GM23248 (cell line): ENCODE data around the gene EIF2B4. TPM values are rescaled to one million over a fixed set of nuclear protein-coding genes. Genes with fewer than 3 reads are reported as not detected.

Experiments used
- DNase-seq: peaks from one replicate; pipeline ENCODE4 v3.0.0-alpha.2; 2015
- H2AFZ ChIP-seq: fragments of 200-600 bp; sonication (generic); 2 replicates; pipeline ENCODE4 v1.6.1; 2016; ENCODE audit warnings: antibody characterized with exemption
- H3F3A ChIP-seq: fragments of 200-600 bp; sonication (generic); 2 replicates; pipeline ENCODE4 v1.6.1; 2016; ENCODE audit warnings: mild to moderate bottlenecking, antibody characterized with exemption, mixed run types; ENCODE audit not compliant: insufficient read depth
- H3K27ac ChIP-seq: fragments of 200-600 bp; sonication (generic); 2 replicates; pipeline ENCODE4 v1.5.1; 2016; ENCODE audit warnings: mild to moderate bottlenecking
- H3K27me3 ChIP-seq: fragments of 200-600 bp; sonication (generic); replicated peaks from 2 replicates; pipeline ENCODE4 v1.6.1; 2016; ENCODE audit warnings: mild to moderate bottlenecking; ENCODE audit not compliant: insufficient read depth
- H3K36me3 ChIP-seq: fragments of 200-600 bp; sonication (generic); 2 replicates; pipeline ENCODE4 v1.6.1; 2016; ENCODE audit warnings: low read depth, mild to moderate bottlenecking
- H3K4me1 ChIP-seq: fragments of 200-600 bp; sonication (generic); 2 replicates; pipeline ENCODE4 v1.6.1; 2016; ENCODE audit warnings: mild to moderate bottlenecking; ENCODE audit not compliant: insufficient read depth
- H3K4me2 ChIP-seq: fragments of 200-600 bp; sonication (generic); one replicate; pipeline ENCODE4 v1.6.1; 2016; ENCODE audit warnings: mild to moderate bottlenecking; ENCODE audit not compliant: unreplicated experiment
- H3K4me3 ChIP-seq: fragments of 200-600 bp; sonication (generic); 2 replicates; pipeline ENCODE4 v1.5.1; 2016; ENCODE audit warnings: mild to moderate bottlenecking
- H3K79me2 ChIP-seq: fragments of 200-600 bp; sonication (generic); 2 replicates; pipeline ENCODE4 v1.6.1; 2016; ENCODE audit warnings: mild to moderate bottlenecking; ENCODE audit not compliant: insufficient read depth
- H3K9ac ChIP-seq: fragments of 200-600 bp; sonication (generic); 2 replicates; pipeline ENCODE4 v1.6.1; 2016; ENCODE audit warnings: mild to moderate bottlenecking
- H3K9me2 ChIP-seq: fragments of 200-600 bp; sonication (generic); 2 replicates; pipeline ENCODE4 v1.6.1; 2016; ENCODE audit warnings: mixed run types, mild to moderate bottlenecking, moderate library complexity; ENCODE audit not compliant: insufficient read depth
- H3K9me3 ChIP-seq: fragments of 200-600 bp; sonication (generic); one replicate; pipeline ENCODE4 v1.6.1; 2017; ENCODE audit warnings: low read depth
- H4K20me1 ChIP-seq: fragments of 200-600 bp; sonication (generic); 2 replicates; pipeline ENCODE4 v1.6.0; 2016; ENCODE audit not compliant: insufficient read depth
- EZH2 ChIP-seq: fragments of 200-600 bp; sonication (generic); IDR thresholded peaks from 2 replicates; pipeline ENCODE4 v1.6.1; 2018; ENCODE audit warnings: antibody characterized with exemption, mild to moderate bottlenecking; ENCODE audit not compliant: insufficient read depth, poor library complexity, severe bottlenecking
- EZH2phosphoT487 ChIP-seq: fragments of 200-600 bp; sonication (generic); IDR thresholded peaks from 2 replicates; pipeline ENCODE4 v1.6.1; 2018; ENCODE audit warnings: antibody characterized with exemption, moderate library complexity, mild to moderate bottlenecking, low read depth; ENCODE audit not compliant: insufficient read depth
- WGBS, 2 experiments: methylation state at CpG; one replicate each; pipeline ENCODE4 v1.1.6; 2015 to 2017; ENCODE audit warnings: low lambda C conversion rate in 2 of 2, low coverage in 1 of 2; ENCODE audit errors: missing lambda C conversion rate in 2 of 2; 5-methylcytosine and 5-hydroxymethylcytosine counted together
- in situ Hi-C: fragments of 300-500 bp; cut with MboI; formaldehyde crosslinking; loops from 2 replicates; pipeline ENCODE4 v1.15.0; 2020
- polyA plus RNA-seq: library from polyadenylated mRNA; unstranded; fragments of >200 nt; fragmentation: Nextera tagmentation; extraction: Ambion mirVana; gene quantifications from 2 replicates; pipeline ENCODE4 v1.2.1, GENCODE V29; 2016
- total RNA-seq: library from RNA; depleted of rRNA; stranded (reverse); fragments of >200 nt; shearing (Covaris generic); gene quantifications from 2 replicates; pipeline ENCODE4 v1.2.3, GENCODE V29; 2014

Gene EIF2B4
- total and polyA plus RNA-seq, 2 experiments from 2014 or later: 26.6 to 50.1 TPM

- H3K4me1 ChIP-seq: peaks cover 18% of the 10 kb centered on the region
- no peak overlapping the region for H3K4me2 ChIP-seq
- H3K9me2 ChIP-seq: no peaks in the 10 kb centered on the region
- H3K27me3 ChIP-seq: no peaks in the 10 kb centered on the region
- in situ Hi-C loops: no loop called here
- H3K9me3 ChIP-seq: no peaks in the 10 kb centered on the region
- peaks cover 82% of the 10 kb centered on the region for H3K79me2 ChIP-seq
- no peak overlapping the region for H2AFZ ChIP-seq
- 88 to 91% methylated on average over 5 of the region's 5 CpGs for WGBS, 2 experiments
- H3K4me3 ChIP-seq: no peak overlapping the region
- no peaks in the 10 kb centered on the region for H4K20me1 ChIP-seq
- no peak overlapping the region for H3K9ac ChIP-seq
- DNase-seq: no peak
- H3F3A ChIP-seq: peaks cover 23% of the 10 kb centered on the region; the same call in 1 of the 2 replicates
- peaks cover 17% of the 10 kb centered on the region for H3K36me3 ChIP-seq
- TF ChIP-seq EZH2phosphoT487: no peak
- no peak for TF ChIP-seq EZH2
- no peak overlapping the region for H3K27ac ChIP-seq
Observed at GRCh38 chr2:27373567-27373966, 3.4 kb upstream of the EIF2B4 start.

DNA sequence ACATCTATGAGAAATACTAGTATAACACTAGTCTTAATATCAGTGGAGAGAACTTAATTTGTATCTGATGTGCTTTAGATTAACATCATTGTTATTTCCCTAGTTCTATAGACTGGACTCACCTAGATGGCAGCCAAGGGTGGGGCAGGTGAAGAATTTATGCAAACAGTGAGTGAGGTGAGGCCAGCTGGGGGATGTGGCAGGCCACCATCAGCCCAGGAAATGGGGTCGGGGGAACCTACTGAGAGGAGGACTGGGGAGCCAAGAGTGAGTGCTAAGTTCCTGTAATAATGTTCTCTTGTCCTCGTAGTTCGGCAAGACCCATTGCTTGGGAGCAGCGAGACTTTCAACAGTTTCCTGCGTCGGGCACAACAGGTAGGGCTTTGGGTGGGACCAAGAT is 2.8 kb upstream of the EIF2B4 start:
- Histone ChIP-seq H3K9ac (no peak overlapping the region), H3K4me1 (peaks cover 19% of the 10 kb centered on the region), H3K4me3 (no peak overlapping the region), H3K36me3 (peaks cover 21% of the 10 kb centered on the region), H3K79me2 (peaks cover 84% of the 10 kb centered on the region), H3K4me2 (no peak overlapping the region), H3K9me2 (no peaks in the 10 kb centered on the region), H3F3A (peaks cover 23% of the 10 kb centered on the region; the same call in 1 of the 2 replicates), H4K20me1 (no peaks in the 10 kb centered on the region), H3K27me3 (no peaks in the 10 kb centered on the region), H2AFZ (no peak overlapping the region), H3K27ac (no peak overlapping the region), H3K9me3 (no peaks in the 10 kb centered on the region)
- in situ Hi-C loops: no loop called here
- TF ChIP-seq EZH2phosphoT487 (no peak), EZH2 (no peak)
- WGBS, 2 experiments: 85 to 95% methylated on average over 6 of the region's 6 CpGs
- no peak for DNase-seq

DNA sequence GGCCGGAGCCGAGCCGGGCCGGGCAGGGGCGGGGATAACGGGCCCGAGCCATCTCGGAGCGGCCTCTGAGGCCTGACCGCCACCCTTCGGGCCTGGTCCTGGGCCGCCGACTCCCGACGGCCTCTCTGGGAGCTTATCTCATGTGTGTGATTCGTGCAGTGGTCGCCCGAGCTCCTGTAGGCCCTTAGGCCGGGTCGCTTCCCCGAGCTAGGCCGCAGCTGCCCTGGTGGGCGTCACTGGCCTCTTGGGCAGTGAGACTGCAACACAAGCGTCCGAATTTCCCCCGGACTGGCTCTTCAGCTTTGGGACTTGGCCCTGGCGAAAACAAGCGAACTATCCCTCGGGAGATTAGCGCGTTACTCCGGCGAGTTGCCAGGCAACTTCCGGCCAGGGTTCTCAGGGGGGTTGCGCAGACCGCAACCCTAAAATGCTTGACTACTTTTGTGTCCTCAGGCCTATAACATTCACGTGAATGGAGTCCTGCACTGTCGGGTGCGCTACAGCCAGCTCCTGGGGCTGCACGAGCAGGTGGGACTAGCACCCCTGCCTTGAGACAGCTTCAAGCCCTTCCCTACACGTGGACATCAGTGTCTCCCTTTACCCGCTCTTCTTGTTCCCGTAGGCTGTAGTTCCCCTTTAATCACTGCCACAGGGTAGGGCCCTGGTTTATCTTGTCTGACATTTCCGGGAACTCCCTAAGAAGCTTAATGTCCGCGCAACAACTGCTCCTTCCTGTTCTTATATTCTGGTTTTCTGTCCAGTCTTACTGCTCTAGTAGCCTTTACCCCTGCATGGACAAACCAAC is 880 bp upstream of the EIF2B4 start:
- in situ Hi-C loops: no loop called here
- Histone ChIP-seq H3K27ac (peak overlapping the region; percentile 75), H3K4me3 (peak overlapping the region; percentile 95), H2AFZ (peak overlapping the region; percentile 75), H3K4me2 (peak overlapping the region; percentile 98), H3K9me3 (no peaks in the 10 kb centered on the region), H4K20me1 (no peaks in the 10 kb centered on the region), H3K9me2 (no peaks in the 10 kb centered on the region), H3K9ac (peak overlapping the region; percentile 94), H3F3A (peaks cover 23% of the 10 kb centered on the region; the same call in 1 of the 2 replicates), H3K36me3 (peaks cover 38% of the 10 kb centered on the region), H3K4me1 (peaks cover 19% of the 10 kb centered on the region), H3K27me3 (no peaks in the 10 kb centered on the region), H3K79me2 (peaks cover 88% of the 10 kb centered on the region)
- no peak for TF ChIP-seq EZH2
- TF ChIP-seq EZH2phosphoT487: no peak
- WGBS, 2 experiments: 1% methylated on average over 43 to 46 of the region's 46 CpGs
- DNase-seq: peak; percentile 68

GRCh38 chr2:27369471-27370025 is 590 bp downstream of the EIF2B4 start:
- Histone ChIP-seq H3K36me3 (peaks cover 49% of the 10 kb centered on the region), H2AFZ (peak overlapping the region; percentile 86), H3K4me1 (peaks cover 19% of the 10 kb centered on the region), H3K27ac (peak overlapping the region; percentile 86), H4K20me1 (no peaks in the 10 kb centered on the region), H3K27me3 (no peaks in the 10 kb centered on the region), H3K4me3 (peak overlapping the region; percentile 95), H3K9me3 (no peaks in the 10 kb centered on the region), H3K9me2 (no peaks in the 10 kb centered on the region), H3K4me2 (peak overlapping the region; percentile 99), H3F3A (peaks cover 26% of the 10 kb centered on the region; the same call in 1 of the 2 replicates), H3K9ac (peak overlapping the region; percentile 94), H3K79me2 (peaks cover 80% of the 10 kb centered on the region)
- peak; percentile 81 for DNase-seq
- WGBS, 2 experiments: 2 to 3% methylated on average over 14 to 16 of the region's 18 CpGs
- in situ Hi-C loops: no loop called here
- TF ChIP-seq EZH2phosphoT487 (no peak), EZH2 (no peak)
